NCI-H128 (cell line): ENCODE results near the gene NEK6.

Experiments
- DNase-seq: peaks from one replicate; lab custom pipeline; 2025; ENCODE audit not compliant: unreplicated experiment; lab: John Stamatoyannopoulos, UW

Gene NEK6

GRCh38 chr9:124340219-124341069 lies 82.7 kb downstream of the NEK6 start:
- DNase-seq: no peak

GRCh38 chr9:124341455-124342170 lies 83.9 kb downstream of the NEK6 start:
- DNase-seq: no peak

GRCh38 chr9:124342402-124342775 lies 84.6 kb downstream of the NEK6 start:
- no peak for DNase-seq

- DNase-seq: peak; percentile 56
These were observed 85.2 kb downstream of the NEK6 start for GRCh38 chr9:124342776-124343485.

- no peak for DNase-seq
These were observed 86.0 kb downstream of the NEK6 start for GRCh38 chr9:124343533-124344290.

- no peak for DNase-seq
These were observed 86.7 kb downstream of the NEK6 start for GRCh38 chr9:124344291-124345050.

GRCh38 chr9:124345063-124345462 lies 87.3 kb downstream of the NEK6 start:
- DNase-seq: no peak

GRCh38 chr9:124345751-124346281 lies 88.1 kb downstream of the NEK6 start:
- no peak for DNase-seq

GRCh38 chr9:124346347-124347163 lies 88.8 kb downstream of the NEK6 start:
- DNase-seq: no peak

- DNase-seq: no peak
These were observed 89.6 kb downstream of the NEK6 start for GRCh38 chr9:124347206-124347967.

- no peak for DNase-seq
These were observed 90.2 kb downstream of the NEK6 start for GRCh38 chr9:124347968-124348358.

GRCh38 chr9:124348363-124348762 lies 90.6 kb downstream of the NEK6 start:
- no peak for DNase-seq

GRCh38 chr9:124348831-124349230 lies 91.1 kb downstream of the NEK6 start:
- DNase-seq: no peak

- DNase-seq: no peak
These were observed 91.5 kb downstream of the NEK6 start for GRCh38 chr9:124349267-124349666.

GRCh38 chr9:124349675-124350493 lies 92.1 kb downstream of the NEK6 start:
- DNase-seq: no peak

GRCh38 chr9:124350494-124351263 lies 92.9 kb downstream of the NEK6 start:
- no peak for DNase-seq
